DOHH2 (cell line): ENCODE results near the gene ETV6.

ENCODE experiments used
- H3F3A ChIP-seq: fragments of 200-600 bp; sonication (generic), shearing (Covaris generic); 2 replicates; pipeline ENCODE4 v1.6.0; 2016; ENCODE audit warnings: antibody characterized with exemption, mild to moderate bottlenecking; ENCODE audit not compliant: control insufficient read depth, insufficient read depth
- H3K27ac ChIP-seq: fragments of 200-600 bp; sonication (generic); 2 replicates; pipeline ENCODE4 v1.5.1; 2014; ENCODE audit warnings: low read depth, mild to moderate bottlenecking, low read length, moderate library complexity
- H3K27me3 ChIP-seq: fragments of 200-600 bp; sonication (generic); 2 replicates; pipeline ENCODE4 v1.6.1; 2014; ENCODE audit warnings: mild to moderate bottlenecking, low read length, mixed read lengths; ENCODE audit not compliant: control insufficient read depth
- H3K36me3 ChIP-seq: fragments of 200-600 bp; sonication (generic); 2 replicates; pipeline ENCODE4 v1.6.1; 2014; ENCODE audit warnings: mild to moderate bottlenecking, low read length, moderate library complexity, mixed read lengths; ENCODE audit not compliant: control insufficient read depth
- H3K4me1 ChIP-seq: fragments of 200-600 bp; sonication (generic); 2 replicates; pipeline ENCODE4 v1.6.1; 2014; ENCODE audit warnings: mild to moderate bottlenecking, low read length, mixed read lengths; ENCODE audit not compliant: control insufficient read depth
- H3K4me2 ChIP-seq: fragments of 200-600 bp; sonication (generic); 2 replicates; pipeline ENCODE4 v1.6.0; 2014; ENCODE audit warnings: mild to moderate bottlenecking, low read length, moderate library complexity
- H3K4me3 ChIP-seq: fragments of 200-600 bp; sonication (generic); 2 replicates; pipeline ENCODE4 v1.5.1; 2014; ENCODE audit warnings: mild to moderate bottlenecking, low read length, mixed read lengths
- H3K79me2 ChIP-seq: fragments of 200-600 bp; sonication (generic); 2 replicates; pipeline ENCODE4 v1.6.1; 2014; ENCODE audit warnings: mild to moderate bottlenecking, low read length, mixed read lengths; ENCODE audit not compliant: control insufficient read depth
- H3K9me2 ChIP-seq: fragments of 200-600 bp; sonication (generic); replicated peaks from 2 replicates; pipeline ENCODE4 v1.6.1; 2014; ENCODE audit warnings: mild to moderate bottlenecking, low read length, mixed read lengths; ENCODE audit not compliant: control insufficient read depth
- H3K9me3 ChIP-seq: fragments of 200-600 bp; sonication (generic); 2 replicates; pipeline ENCODE4 v1.6.1; 2014; ENCODE audit warnings: antibody characterized with exemption, low read length, mixed read lengths; ENCODE audit not compliant: control insufficient read depth, insufficient read depth
- H4K20me1 ChIP-seq: fragments of 200-600 bp; sonication (generic); 2 replicates; pipeline ENCODE4 v1.6.0; 2014; ENCODE audit warnings: low read depth, mild to moderate bottlenecking, antibody characterized with exemption, low read length, moderate library complexity; ENCODE audit not compliant: control insufficient read depth, insufficient read depth
- CTCF ChIP-seq: fragments of 200-600 bp; sonication (generic); IDR thresholded peaks from one replicate; pipeline ENCODE4 v1.5.1; 2014; ENCODE audit warnings: antibody characterized with exemption, mild to moderate bottlenecking, low read depth, low read length; ENCODE audit not compliant: poor library complexity, severe bottlenecking
- EZH2phosphoT487 ChIP-seq: fragments of 200-600 bp; sonication (generic); IDR thresholded peaks from 2 replicates; pipeline ENCODE4 v1.6.1; 2017; ENCODE audit warnings: borderline replicate concordance, mild to moderate bottlenecking, antibody characterized with exemption, low read length, moderate library complexity, mixed read lengths

The ETV6 gene

GRCh38 chr12:11730299-11731041, 81.0 kb downstream of the ETV6 start:
- Histone ChIP-seq H3F3A (peaks cover 27% of the 10 kb centered on the region), H3K9me2 (no peaks in the 10 kb centered on the region), H3K27ac (peak overlapping the region; percentile 79), H3K4me2 (peak overlapping the region; percentile 87), H3K27me3 (no peaks in the 10 kb centered on the region), H3K9me3 (peaks cover 8% of the 10 kb centered on the region; the same call in 1 of the 2 replicates), H3K4me3 (peak overlapping the region; percentile 64), H3K36me3 (no peaks in the 10 kb centered on the region; the same call in 1 of the 2 replicates), H3K4me1 (peaks cover 74% of the 10 kb centered on the region), H4K20me1 (no peaks in the 10 kb centered on the region), H3K79me2 (no peaks in the 10 kb centered on the region)
- TF ChIP-seq CTCF (no peak), EZH2phosphoT487 (no peak)

DNA sequence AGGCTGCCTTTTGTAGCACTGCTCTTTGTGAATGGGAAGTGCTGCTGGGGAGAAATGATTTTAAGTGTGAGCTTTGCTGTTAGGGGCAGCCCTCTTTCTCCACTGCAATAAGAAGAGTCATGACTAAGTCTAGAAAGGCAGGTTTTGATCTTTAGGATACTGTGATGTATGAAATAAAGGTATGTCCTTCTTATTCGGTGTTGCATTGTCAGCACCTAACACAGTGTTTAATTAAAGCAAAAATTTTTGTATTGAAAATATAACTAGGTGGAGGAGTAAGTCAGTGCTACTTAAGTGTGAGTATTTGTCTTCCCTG, 81.5 kb downstream of the ETV6 start:
- Histone ChIP-seq H3K79me2 (no peaks in the 10 kb centered on the region), H3K4me3 (peak overlapping the region; percentile 64), H3K9me3 (peaks cover 2% of the 10 kb centered on the region; the same call in 1 of the 2 replicates), H3K4me1 (peaks cover 69% of the 10 kb centered on the region), H4K20me1 (no peaks in the 10 kb centered on the region), H3K27me3 (no peaks in the 10 kb centered on the region), H3K9me2 (no peaks in the 10 kb centered on the region), H3K36me3 (no peaks in the 10 kb centered on the region; the same call in 1 of the 2 replicates), H3F3A (peaks cover 27% of the 10 kb centered on the region), H3K4me2 (peak overlapping the region; percentile 87), H3K27ac (peak overlapping the region; percentile 79)
- TF ChIP-seq CTCF: no peak
- TF ChIP-seq EZH2phosphoT487: no peak

GRCh38 chr12:11731455-11731854, 82.0 kb downstream of the ETV6 start:
- Histone ChIP-seq H3K4me1 (peaks cover 65% of the 10 kb centered on the region), H3K4me3 (peak overlapping the region; percentile 64), H3K4me2 (peak overlapping the region; percentile 87), H3K9me2 (no peaks in the 10 kb centered on the region), H3F3A (peaks cover 27% of the 10 kb centered on the region), H3K36me3 (no peaks in the 10 kb centered on the region; the same call in 1 of the 2 replicates), H3K9me3 (no peaks in the 10 kb centered on the region), H3K79me2 (no peaks in the 10 kb centered on the region), H3K27ac (peak overlapping the region; percentile 79), H3K27me3 (no peaks in the 10 kb centered on the region), H4K20me1 (no peaks in the 10 kb centered on the region)
- TF ChIP-seq CTCF (no peak), EZH2phosphoT487 (no peak)
